Esophagus squamous epithelium (tissue), 4 donors: ENCODE data around the gene PIF1.
"Not testable (repeated sequence)": the region's sequence is repeated elsewhere in the genome, so short reads cannot be mapped to it uniquely, and the experiment has no call there.

Experiments used
- POLR2A ChIP-seq, 4 donors: fragments of 450-650 bp; IDR thresholded peaks; one replicate each; pipeline ENCODE4 v1.6.1; 2017; ENCODE audit warnings: antibody characterized with exemption in 4 of 4, mild to moderate bottlenecking in 4 of 4, moderate library complexity in 3 of 4
- TF ChIP-seq, protein P1 (sequence below), 6 experiments: fragments of 450-650 bp in 4 of 6; fragments of 200-600 bp in 2 of 6; sonication (generic) in 2 of 6; IDR thresholded peaks; one replicate each; pipeline ENCODE4 v1.5.1; 2016 to 2019; ENCODE audit warnings: antibody characterized with exemption in 6 of 6, mild to moderate bottlenecking in 4 of 6, moderate library complexity in 4 of 6

DNA sequence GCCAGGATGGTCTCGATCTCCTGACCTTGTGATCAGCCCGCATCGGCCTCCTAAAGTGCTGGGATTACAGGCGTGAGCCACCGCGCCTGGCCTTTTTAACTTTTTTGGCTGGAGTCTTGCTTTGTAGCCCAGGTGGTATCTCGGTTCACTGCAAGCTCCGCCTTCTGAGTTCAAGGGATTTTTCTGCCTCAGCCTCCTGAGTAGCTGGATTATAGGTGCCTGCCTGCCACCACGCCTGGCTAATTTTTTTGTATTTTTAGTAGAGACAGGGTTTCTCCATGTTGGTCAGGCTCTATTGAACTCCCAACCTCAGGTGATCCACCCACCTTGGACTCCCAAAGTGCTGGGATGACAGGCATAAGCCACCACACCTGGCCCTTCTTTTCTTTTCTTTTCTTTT, 29.5 kb downstream of the PIF1 start:
- TF ChIP-seq, protein P1, sequence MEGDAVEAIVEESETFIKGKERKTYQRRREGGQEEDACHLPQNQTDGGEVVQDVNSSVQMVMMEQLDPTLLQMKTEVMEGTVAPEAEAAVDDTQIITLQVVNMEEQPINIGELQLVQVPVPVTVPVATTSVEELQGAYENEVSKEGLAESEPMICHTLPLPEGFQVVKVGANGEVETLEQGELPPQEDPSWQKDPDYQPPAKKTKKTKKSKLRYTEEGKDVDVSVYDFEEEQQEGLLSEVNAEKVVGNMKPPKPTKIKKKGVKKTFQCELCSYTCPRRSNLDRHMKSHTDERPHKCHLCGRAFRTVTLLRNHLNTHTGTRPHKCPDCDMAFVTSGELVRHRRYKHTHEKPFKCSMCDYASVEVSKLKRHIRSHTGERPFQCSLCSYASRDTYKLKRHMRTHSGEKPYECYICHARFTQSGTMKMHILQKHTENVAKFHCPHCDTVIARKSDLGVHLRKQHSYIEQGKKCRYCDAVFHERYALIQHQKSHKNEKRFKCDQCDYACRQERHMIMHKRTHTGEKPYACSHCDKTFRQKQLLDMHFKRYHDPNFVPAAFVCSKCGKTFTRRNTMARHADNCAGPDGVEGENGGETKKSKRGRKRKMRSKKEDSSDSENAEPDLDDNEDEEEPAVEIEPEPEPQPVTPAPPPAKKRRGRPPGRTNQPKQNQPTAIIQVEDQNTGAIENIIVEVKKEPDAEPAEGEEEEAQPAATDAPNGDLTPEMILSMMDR (IDR thresholded peaks at IDR 0.05): not testable (repeated sequence)
- not testable (repeated sequence) for TF ChIP-seq POLR2A (IDR thresholded peaks at IDR 0.05)
